Loucy (cell line): ENCODE measurements around the gene CORO1C.

Experiments used
- EZH2phosphoT487 ChIP-seq: fragments of 200-600 bp; IDR thresholded peaks from 2 replicates; pipeline ENCODE4 v1.6.1; 2018; ENCODE audit warnings: antibody characterized with exemption, mild to moderate bottlenecking, moderate library complexity, borderline replicate concordance
- TF ChIP-seq, protein P1 (sequence below): fragments of 200-600 bp; sonication (generic); conservative IDR thresholded peaks from 2 replicates; pipeline ENCODE4 v1.5.1; 2014; ENCODE audit warnings: mild to moderate bottlenecking, antibody characterized with exemption, low read length

DNA sequence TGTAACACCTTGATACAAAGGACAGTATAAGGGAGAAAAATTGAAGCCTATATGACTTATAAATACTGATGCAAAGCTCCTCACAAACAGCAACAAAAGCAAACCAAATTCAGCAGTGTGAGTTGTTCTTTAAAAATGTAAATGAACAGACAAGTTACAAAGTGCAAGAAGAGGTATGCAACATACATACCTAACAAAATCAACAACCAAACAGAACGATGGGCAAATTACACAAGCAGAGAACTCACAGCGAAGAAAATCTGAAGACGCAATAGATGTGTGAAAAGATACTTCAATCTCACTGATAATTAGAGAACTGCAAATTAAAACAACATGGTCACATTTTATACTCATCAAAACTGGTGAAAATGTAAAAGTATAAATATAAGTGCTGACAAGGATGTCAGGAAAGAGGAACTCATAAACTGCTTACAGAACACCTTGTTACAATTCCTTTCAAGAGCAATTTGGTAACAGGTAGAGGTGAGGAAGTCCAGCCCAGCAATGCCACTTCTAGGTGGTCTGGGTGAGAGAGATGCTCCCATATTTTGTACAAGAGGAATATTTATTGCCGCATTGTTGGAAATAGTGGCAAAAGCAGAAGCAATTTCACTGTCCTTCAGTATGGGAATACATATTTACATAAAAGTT, 47.3 kb downstream of the CORO1C start:
- TF ChIP-seq, protein P1, sequence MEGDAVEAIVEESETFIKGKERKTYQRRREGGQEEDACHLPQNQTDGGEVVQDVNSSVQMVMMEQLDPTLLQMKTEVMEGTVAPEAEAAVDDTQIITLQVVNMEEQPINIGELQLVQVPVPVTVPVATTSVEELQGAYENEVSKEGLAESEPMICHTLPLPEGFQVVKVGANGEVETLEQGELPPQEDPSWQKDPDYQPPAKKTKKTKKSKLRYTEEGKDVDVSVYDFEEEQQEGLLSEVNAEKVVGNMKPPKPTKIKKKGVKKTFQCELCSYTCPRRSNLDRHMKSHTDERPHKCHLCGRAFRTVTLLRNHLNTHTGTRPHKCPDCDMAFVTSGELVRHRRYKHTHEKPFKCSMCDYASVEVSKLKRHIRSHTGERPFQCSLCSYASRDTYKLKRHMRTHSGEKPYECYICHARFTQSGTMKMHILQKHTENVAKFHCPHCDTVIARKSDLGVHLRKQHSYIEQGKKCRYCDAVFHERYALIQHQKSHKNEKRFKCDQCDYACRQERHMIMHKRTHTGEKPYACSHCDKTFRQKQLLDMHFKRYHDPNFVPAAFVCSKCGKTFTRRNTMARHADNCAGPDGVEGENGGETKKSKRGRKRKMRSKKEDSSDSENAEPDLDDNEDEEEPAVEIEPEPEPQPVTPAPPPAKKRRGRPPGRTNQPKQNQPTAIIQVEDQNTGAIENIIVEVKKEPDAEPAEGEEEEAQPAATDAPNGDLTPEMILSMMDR, result no peak
- TF ChIP-seq EZH2phosphoT487, result no peak
